ENCODE measurements around the gene EDIL3. TPM values are rescaled to one million over a fixed set of nuclear protein-coding genes. Genes with fewer than 3 reads are reported as not detected.

The EDIL3 gene
- total RNA-seq, 2 donors from 2014 or later: 2.2 to 17.5 TPM

DNA sequence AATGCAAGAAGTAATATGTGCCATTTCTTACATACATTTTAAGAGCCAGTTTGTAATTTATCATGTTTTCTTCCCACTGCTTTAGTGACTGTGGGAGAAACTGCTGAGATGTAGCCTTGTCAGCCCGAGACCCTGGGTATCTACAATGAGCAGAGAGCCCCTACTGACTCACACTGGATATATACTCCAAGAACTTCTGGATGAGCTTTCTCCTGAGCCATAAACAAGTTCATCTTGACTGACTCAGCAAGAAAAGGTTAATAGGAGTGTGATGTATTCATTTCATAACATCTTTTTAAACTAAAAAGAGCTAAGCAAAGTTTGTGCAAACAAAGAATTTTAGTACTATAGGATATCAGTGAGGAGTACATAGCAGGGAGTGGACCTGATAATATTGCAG is 182.5 kb downstream of the EDIL3 start:
- no peaks in the 10 kb centered on the region for H3K9me3 ChIP-seq (ENCODE audit: control insufficient read depth, low read length)
- H3K27ac Mint-ChIP-seq: no peak overlapping the region
- no peaks in the 10 kb centered on the region for H3K36me3 Mint-ChIP-seq (ENCODE audit: low read depth)
- H3K4me1 ChIP-seq (ENCODE audit: control insufficient read depth, insufficient read depth, low read length): no peaks in the 10 kb centered on the region
- no peaks in the 10 kb centered on the region for H3K36me3 ChIP-seq (ENCODE audit: control insufficient read depth, insufficient read depth, low read length)
- TF ChIP-seq, protein P1, sequence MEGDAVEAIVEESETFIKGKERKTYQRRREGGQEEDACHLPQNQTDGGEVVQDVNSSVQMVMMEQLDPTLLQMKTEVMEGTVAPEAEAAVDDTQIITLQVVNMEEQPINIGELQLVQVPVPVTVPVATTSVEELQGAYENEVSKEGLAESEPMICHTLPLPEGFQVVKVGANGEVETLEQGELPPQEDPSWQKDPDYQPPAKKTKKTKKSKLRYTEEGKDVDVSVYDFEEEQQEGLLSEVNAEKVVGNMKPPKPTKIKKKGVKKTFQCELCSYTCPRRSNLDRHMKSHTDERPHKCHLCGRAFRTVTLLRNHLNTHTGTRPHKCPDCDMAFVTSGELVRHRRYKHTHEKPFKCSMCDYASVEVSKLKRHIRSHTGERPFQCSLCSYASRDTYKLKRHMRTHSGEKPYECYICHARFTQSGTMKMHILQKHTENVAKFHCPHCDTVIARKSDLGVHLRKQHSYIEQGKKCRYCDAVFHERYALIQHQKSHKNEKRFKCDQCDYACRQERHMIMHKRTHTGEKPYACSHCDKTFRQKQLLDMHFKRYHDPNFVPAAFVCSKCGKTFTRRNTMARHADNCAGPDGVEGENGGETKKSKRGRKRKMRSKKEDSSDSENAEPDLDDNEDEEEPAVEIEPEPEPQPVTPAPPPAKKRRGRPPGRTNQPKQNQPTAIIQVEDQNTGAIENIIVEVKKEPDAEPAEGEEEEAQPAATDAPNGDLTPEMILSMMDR (conservative IDR thresholded peaks at IDR 0.05): no peak
- H3K4me3 ChIP-seq (ENCODE audit: low read length): no peak overlapping the region
- no peak for DNase-seq
- H3K4me3 Mint-ChIP-seq: no peak overlapping the region
- H3K4me1 Mint-ChIP-seq: peaks cover 10% of the 10 kb centered on the region
- 87% methylated on average over 1 of the region's 1 CpG; no CpG with 5 or more reads in 1 of the 2 experiments for WGBS, 2 experiments (ENCODE audit: insufficient coverage in 1 of 2, insufficient read length in 1 of 2)
- no peaks in the 10 kb centered on the region for H3K27me3 ChIP-seq (ENCODE audit: control insufficient read depth, insufficient read depth, low read length, poor library complexity, severe bottlenecking)
- no peak overlapping the region for H3K27ac ChIP-seq (ENCODE audit: low read depth, low read length)
- no peaks in the 10 kb centered on the region for H3K27me3 Mint-ChIP-seq (ENCODE audit: insufficient read depth)
- H3K9ac ChIP-seq (ENCODE audit: extremely low read depth, low read length, poor library complexity, severe bottlenecking): no peak overlapping the region
- H3K9me3 Mint-ChIP-seq: no peaks in the 10 kb centered on the region

DNA sequence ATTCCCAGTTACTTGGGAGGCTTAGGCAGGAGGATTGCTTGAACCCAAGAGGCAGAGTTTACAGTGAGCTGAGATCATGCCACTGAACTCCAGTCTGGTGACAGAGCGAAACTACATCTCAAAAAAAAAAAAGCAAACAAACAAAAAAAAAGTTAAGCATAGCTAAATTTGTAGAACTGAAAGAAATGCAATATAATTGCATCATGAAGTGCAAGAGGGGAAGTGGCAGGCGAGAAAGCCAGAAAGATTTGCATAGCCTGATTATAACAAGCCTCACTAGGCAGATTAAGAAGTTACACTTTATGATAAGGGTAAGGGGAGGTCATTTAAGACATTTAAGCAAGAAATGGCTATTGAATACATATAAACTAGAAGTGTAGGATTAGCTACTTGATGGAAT is 187.1 kb downstream of the EDIL3 start:
- whole genome bisulfite sequencing, 2 experiments (ENCODE audit: insufficient coverage in 1 of 2, insufficient read length in 1 of 2): 71 to 89% methylated on average over 1 to 2 of the region's 2 CpGs
- Histone ChIP-seq H3K27me3 (ENCODE audit: control insufficient read depth, insufficient read depth, low read length, poor library complexity, severe bottlenecking) (no peaks in the 10 kb centered on the region), H3K36me3 (ENCODE audit: control insufficient read depth, insufficient read depth, low read length) (no peaks in the 10 kb centered on the region), H3K4me3 (ENCODE audit: low read length) (no peak overlapping the region), H3K27ac (ENCODE audit: low read depth, low read length) (no peak overlapping the region), H3K9me3 (ENCODE audit: control insufficient read depth, low read length) (no peaks in the 10 kb centered on the region), H3K9ac (ENCODE audit: extremely low read depth, low read length, poor library complexity, severe bottlenecking) (no peak overlapping the region), H3K4me1 (ENCODE audit: control insufficient read depth, insufficient read depth, low read length) (no peaks in the 10 kb centered on the region)
- Mint-ChIP-seq H3K27me3 (ENCODE audit: insufficient read depth) (no peaks in the 10 kb centered on the region), H3K9me3 (no peaks in the 10 kb centered on the region), H3K36me3 (ENCODE audit: low read depth) (no peaks in the 10 kb centered on the region), H3K4me3 (no peak overlapping the region), H3K4me1 (peaks cover 10% of the 10 kb centered on the region), H3K27ac (no peak overlapping the region)
- no peak for DNase-seq
- TF ChIP-seq, protein P1 (conservative IDR thresholded peaks at IDR 0.05): no peak

DNA sequence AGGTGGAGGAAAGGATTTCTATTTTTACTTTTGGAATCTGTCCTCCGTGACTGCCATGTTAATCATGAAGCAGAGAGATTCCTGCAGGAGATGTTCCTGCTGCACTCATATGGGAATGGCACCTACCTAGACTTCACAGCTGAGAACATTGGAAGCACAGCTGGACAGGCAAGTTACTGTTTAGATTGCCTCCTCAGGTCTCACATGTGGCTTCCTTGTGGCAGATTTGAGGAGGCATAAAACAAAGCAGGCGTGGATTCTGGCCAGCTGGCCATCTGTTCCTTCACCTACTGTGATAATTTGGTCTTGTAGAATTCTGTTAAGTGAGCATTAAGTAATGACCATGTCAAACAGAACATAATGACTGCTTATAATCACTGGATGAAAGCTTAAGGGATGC is 193.4 kb downstream of the EDIL3 start:
- no peaks in the 10 kb centered on the region for H3K27me3 ChIP-seq (ENCODE audit: control insufficient read depth, insufficient read depth, low read length, poor library complexity, severe bottlenecking)
- no peak for DNase-seq
- Mint-ChIP-seq H3K36me3 (ENCODE audit: low read depth) (no peaks in the 10 kb centered on the region), H3K4me3 (no peak overlapping the region), H3K9me3 (no peaks in the 10 kb centered on the region), H3K4me1 (peaks cover 6% of the 10 kb centered on the region), H3K27me3 (ENCODE audit: insufficient read depth) (no peaks in the 10 kb centered on the region), H3K27ac (no peak overlapping the region)
- H3K27ac ChIP-seq (ENCODE audit: low read depth, low read length): no peak overlapping the region
- peaks cover 6% of the 10 kb centered on the region for H3K4me1 ChIP-seq (ENCODE audit: control insufficient read depth, insufficient read depth, low read length)
- TF ChIP-seq, protein P1 (conservative IDR thresholded peaks at IDR 0.05): no peak
- 90 to 100% methylated on average over 1 to 2 of the region's 2 CpGs for WGBS, 2 experiments (ENCODE audit: insufficient coverage in 1 of 2, insufficient read length in 1 of 2)
- no peak overlapping the region for H3K4me3 ChIP-seq (ENCODE audit: low read length)
- H3K9ac ChIP-seq (ENCODE audit: extremely low read depth, low read length, poor library complexity, severe bottlenecking): no peak overlapping the region
- H3K9me3 ChIP-seq (ENCODE audit: control insufficient read depth, low read length): no peaks in the 10 kb centered on the region
- no peaks in the 10 kb centered on the region for H3K36me3 ChIP-seq (ENCODE audit: control insufficient read depth, insufficient read depth, low read length)

Data from endodermal cell (in vitro differentiated cells).